GM21723 (cell line): Measurements from ENCODE around the gene DLX3.
"Not testable (repeated sequence)": the region's sequence is repeated elsewhere in the genome, so short reads cannot be mapped to it uniquely, and the experiment has no call there.

Source experiments
- ATAC-seq: cut with Tn5 transposase; IDR thresholded peaks from one replicate; pipeline ENCODE4 v1.9.1; 2021; ENCODE audit warnings: mild to moderate bottlenecking, moderate library complexity; ENCODE audit not compliant: unreplicated experiment

The DLX3 gene

DNA sequence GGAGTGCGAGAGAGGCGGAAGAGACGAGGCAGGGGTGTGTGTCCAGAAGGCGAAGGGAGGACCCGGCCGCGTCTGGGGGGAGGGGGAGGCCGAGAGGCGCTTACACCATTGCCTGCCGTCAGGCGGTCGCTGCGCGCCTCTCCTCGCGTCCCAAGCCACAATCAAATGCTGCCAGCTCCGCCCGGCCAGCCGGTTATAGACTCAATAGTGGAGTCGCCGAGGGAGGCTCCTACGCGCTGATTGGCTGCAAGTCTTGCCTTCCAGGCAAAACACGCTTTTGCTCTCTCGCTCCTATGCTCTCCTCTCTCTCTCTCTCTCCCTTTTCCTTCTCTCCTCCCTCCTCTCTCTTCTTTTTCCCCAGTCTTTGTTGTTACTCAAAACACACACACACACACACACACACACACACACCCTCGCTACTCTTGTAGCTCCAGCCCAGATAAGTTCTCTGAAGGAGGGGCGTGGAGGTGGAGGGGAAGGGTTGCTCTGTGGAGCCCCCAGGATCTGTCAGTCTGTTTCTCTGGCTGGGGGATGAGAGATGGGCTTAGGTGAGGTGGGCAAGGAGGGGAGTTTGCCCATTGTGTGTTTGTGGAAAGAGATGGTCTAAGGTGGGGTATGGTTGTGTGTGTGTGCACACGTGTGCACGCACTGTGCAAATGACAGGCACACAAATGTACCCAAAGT, at the start of gene DLX3:
DLX3 (minus strand) TSS at position 170 of the 684 bp plus-strand sequence. CDS start 226 bp downstream, outside the sequence.
- no peak for ATAC-seq

DNA sequence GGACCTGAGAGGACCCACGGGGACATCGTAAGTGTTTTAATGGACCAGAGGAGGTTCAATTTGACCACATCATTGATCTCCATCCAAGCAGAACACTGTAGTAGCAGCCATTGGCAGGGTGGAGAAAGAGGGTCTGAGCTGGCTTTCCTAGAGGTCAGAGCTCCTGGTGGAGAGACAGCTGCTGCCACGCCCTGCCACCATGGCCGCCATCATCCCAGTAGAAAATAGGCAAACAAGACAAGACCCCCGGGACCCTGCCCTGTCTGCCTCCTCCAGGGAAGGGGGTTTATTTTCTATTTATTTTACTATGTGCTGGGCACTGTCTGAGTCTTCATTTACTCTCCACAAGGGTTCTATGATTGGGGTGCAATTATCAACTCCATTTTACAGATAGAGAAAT, 49.5 kb upstream of the DLX3 start:
- ATAC-seq: no peak

DNA sequence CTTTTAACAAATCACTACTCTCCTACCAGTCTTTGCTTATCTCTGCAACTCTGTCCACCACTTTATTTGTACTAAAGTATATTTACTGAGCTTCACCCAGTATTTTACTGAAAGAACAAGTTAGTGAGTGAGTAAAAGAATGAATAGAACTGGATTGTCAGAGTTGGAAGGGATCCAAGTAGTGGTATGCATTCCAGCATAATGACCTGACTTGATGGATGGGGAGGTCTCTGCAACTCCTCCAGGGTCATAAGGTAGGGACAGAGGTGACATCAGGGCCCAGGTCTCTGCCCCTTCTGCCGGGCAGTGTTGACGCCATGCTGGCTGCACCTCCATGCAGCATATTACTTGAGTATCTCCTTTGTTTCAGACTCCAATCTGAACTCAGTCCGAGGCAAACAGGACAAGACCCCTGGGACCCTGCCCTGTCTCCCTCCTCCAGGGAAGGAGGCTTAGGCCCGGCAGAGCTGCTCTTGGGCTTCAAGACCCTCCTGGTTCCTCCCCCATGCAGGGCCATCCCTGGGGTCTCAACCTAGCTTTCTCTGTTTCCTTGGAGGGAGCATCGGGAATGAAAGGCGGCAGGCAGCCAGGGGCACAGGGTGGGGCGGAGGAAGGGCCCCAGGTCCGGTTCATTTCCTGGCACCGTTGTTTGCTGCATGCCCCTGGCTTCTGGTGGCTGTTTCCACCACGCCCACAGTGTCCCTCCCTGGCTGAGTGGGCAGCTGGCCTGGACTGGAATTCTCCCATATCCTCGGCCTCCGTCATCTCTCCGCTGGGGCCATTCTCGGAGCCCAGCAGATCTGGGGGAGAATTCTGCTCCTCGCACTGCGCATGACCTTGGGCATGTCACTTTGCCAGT, 48.5 kb upstream of the DLX3 start:
- ATAC-seq: no peak

DNA sequence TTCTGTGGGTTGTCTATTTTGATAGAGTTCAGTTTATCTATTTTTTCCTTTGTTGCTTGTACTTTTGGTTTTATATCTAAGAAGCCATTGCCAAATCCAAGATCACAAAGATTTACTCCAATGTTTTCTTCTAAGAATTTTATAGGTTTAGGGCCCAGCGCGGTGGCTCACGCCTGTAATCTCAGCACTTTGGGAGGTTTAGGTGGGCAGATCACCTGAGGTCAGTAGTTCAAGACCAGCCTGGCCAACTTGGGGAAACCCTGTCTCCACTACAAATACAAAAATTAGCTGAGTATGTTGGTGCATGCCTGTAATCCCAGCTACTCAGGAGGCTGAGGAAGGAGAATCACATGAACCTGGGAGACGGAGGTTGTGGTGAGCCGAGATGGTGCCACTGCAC, 47.2 kb upstream of the DLX3 start:
- no peak for ATAC-seq

DNA sequence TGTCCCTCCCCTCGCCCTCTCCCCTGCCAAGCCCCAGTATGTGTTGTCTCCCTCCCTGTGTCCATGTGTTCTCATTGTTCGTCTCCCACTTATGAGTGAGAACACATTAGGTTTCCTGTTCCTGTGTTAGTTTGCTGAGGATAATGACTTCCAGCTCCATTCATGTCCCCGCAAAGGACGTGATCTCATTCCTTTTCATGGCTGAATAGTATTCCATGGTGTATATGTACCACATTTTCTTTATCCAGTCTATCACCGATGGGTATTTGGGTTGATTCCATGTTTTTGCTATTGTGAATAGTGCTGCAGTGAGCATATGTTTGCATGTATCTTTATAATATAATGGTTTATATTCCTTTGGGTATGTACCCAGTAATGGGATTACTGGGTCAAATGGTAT, 45.5 kb upstream of the DLX3 start:
- not testable (repeated sequence) for ATAC-seq

DNA sequence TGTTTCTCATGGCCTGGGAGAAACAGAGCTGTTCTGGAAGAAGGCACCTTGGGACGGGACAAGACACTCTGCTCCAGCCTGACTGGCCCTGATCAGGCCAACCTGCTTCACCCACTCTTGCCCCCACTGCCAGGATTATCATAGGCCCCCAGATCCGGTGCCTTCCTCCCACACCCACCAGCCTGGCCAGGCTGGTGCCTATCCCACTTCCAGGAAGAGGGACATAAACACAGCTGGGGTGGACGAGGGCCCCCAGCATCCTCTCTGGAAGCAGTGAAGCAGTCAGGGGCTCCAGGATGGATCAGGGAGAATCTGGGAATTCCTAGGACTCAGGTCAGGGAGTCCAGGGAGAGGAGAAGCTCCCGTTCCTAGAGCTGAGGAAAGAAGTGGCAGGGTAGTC, 44.0 kb upstream of the DLX3 start:
- ATAC-seq: no peak

DNA sequence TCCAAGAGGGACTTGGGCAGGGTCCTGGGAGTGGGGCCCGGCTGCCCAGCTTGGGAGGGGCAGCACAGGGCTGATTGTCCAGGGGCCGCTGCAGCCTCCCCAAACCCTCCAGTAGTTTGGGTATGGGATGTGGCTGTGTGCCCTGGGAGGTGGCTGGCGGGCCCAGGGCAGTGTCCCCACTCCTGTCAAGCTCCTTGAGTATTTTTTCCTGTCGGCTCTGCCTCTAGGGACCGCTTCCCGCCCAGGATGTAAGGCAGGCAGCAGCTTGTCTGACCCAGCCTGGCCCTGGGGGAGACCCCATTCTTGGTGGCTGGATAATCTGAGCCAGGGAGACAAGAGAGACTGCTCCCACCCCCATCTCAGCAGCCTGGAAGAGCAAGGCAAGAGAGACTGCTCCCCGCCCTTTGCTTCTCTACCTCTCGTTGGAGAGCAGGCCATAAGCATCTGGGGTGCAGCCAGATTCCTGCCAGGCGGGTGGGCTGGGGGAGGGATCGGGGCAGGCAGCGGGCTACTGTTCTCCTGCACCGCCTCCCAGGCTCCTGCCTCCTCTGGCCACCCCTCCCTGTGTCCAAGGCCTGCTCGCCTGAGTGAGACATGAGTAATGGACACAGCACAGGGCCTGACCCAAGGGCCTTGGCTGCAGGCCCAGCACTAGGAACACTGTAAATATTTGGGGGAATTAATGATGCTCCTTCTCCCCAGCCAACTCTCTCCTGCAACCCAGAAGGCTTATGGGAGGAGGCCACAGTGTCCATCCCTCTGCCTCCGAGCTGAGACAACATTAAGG, 42.5 kb upstream of the DLX3 start:
- ATAC-seq: no peak

DNA sequence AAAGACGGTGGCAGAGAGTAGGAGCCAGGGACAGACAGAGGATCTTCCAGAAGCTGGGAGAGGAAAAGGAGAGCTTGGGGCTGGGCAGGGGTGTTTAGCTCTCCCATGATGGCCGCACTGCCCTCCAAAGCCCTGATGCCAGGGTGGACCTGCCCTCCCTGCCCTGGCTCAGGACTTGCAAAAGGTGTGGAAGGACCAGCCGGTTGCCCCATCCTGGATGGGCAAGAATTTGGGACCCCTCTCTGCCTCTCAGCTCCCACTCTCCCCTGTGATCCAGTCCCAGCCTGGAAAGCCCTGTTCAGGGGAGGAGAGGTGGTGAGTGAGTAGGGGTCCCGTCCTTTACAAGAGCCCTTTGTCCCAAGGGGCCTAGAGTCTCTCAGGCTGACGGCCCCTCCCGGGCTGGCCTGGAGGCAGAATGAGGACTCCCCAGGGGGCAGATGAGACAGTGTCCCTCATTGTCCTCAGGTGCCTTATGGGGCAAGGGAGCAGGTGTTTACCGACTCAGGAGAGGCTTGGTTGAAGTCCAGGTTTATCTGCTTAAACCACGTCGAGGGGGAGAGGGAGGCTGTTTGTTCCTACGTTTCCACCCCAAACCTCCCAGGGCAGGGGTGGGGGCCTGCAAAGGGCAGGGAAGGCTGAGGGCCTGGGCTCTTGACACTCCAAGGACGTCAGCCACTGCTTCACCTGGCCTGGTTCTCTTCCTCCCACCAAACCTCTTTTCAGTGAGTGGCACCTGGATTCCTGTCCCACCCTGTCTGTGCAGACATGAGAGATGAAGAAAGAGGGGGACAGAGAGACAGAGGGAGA, 41.6 kb upstream of the DLX3 start:
- no peak for ATAC-seq

DNA sequence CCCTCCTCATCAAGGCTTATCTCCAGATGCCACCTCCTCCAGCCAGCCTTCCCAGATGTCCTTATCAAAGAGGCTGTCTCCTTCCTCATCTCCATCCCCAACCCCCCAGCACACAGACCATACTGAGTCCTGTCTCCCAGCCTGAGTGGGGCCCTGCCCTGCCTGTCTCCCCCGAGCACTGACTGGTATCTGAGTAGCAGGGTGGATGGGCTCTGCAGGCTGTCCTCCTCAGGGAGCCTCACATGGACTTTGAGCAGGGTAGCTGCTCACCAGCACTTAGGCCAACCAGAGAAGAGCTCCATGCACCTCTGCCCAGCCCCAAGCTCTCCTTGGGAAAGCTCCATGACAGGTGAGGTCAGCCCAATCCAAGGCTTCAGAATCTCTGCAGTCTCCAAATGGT, 40.9 kb upstream of the DLX3 start:
- ATAC-seq: no peak

DNA sequence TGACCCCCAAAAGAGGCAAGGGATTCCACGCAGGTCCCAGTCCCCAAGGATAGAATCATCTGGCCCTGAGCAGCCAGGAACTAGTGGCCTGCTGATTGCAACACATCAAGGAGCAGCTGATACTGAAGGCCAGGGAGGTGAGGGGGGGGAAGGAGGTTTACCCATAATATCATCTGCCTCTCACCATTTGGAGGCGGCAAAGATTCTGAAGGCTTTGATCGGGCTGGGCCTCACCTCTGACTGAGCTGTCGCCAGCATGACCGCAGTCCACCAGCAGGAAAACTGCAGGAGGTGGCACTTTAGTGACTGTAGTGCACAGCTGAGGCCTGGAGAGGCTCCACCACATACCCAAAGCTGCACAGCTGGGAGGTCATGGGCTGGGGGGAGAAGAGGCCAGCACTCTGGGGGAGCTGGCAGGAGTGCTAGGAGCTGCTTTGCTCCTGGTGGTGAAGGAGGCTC, 40.4 kb upstream of the DLX3 start:
- no peak for ATAC-seq

DNA sequence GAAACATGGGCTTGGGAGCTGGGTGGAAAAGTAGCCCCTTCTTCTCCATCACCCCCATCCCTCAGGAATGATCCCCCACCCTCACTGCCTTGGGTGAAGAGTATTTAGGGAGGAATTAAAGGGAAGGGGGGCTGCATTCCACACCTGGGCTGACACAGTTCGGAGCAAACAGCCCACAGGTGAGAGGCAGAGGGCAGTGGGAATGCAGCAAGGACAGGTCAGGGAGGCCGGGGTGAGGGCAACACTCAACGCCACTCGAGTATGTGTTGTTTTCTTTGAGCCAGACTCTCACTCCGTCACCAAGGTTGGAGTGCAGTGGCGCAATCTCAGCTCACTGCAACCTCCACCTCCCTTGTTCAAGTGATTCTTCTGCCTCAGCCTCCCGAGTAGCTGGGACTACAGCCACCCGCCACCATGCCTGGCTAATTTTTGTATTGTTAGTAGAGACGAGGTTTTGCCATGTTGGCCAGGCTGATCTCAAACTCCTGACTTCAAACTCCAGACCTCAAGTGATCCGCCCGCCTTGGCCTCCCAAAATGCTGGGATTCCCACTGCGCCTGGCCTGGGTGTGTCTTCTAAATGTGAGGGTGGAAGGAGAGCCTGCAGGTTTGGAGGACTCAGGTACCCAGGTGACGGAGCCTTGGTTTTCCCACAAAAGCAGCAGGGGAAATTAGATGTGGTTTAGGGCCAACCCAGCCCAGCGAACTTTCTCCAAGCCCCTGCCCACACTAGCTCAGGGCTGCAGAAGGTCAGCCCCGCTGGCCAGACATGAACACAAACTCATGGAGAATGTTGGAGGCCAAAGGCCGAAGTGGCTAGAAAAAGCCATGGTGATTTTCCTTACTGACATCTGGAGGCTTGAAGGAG, 39.7 kb upstream of the DLX3 start:
- ATAC-seq: no peak

DNA sequence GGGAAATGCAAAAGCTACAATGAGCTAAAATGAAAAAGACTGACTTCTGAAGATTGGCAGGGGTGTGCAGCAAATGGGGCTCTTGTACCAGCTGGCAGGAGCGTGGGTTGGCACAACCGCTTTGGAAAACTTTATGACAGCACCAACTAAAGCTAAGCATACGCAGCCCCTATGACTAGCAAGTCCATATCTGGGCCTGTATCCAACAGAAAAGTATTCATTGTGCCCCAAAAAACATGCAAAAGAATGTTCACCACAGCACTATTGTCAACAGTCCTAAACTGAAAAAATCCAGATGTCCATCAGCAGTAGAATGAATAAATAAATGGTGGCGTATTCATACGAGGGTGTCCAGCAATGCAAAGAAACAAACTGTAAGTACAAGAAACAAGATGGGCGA, 38.3 kb upstream of the DLX3 start:
- no peak for ATAC-seq

DNA sequence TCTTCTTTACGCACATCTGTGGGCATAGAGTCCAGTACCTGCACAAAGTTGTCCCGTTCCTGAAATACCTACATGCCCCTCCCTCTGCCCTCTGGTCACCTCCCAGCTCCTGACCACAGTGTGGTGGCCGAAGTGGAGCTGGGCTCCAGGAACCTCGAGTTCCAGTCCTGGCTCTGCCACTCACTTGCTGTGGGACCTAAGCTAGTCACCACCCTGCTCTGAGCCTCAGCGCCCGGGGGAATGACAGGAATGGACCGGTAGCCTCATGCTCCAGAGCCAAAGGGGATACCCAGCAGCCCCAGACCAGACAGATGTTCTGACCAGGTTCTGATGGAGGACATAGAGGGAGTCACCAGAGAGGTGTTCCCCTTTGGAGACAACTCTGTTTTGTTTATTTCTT, 34.2 kb upstream of the DLX3 start:
- ATAC-seq: no peak

DNA sequence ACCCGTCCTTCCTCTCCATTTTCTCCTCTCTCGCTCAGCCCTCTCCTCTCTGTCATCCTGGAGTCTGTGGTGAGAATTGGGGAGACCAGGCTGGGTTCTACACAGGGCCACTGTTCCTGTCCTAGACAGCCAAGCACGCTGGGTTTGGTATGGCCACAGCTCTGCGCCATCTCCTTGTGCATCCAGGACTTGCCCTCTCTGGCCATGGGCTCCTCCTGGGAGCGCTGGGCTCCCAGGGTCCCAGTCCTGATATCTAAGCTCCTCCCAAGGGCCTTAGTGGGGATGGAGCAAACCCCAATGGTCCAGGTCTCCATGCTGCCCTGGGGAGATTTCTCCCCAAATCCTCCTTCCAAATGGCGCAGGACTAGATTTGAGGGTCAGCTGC, 33.7 kb upstream of the DLX3 start:
- ATAC-seq: no peak

DNA sequence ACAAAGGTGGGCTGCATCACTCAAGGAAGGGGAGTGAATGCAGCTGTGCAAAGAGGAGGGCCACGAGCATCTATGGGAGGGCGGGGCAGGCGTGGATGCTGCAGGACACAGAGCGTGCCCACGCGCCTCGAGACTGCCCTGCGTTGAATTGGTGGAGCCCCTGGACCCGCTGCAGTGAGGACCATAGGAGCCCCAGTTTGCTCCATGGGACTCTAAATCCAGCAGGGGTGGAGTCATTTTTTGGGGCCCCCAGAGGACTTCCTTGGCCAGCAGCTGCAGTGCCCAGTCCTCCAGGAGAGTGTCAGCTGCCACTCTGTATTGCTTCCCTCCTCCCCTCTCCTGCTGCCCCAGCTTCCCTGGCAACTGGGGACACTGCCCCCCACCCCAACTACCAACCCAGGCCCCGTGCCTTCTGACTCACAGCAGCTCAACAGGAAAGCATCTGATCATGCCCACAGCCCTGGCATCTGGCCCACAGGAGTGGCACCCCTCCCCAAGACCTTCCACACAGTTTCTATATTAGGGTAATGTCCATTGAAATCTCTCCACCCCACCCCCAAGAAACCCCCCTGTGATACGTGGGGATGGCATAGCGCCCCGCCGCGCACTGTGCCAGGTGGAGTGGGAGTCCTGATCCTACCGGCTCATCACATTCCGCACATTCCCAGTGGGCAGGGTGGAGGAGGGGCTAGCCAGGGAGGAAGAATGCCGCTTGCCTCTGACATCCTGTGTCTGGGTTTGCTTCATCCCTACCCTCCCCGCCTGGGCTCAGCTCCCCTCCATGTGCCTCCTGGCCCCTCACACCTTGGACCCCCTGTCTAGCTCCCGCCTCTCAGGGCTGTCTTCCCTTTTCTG, 33.1 kb upstream of the DLX3 start:
- ATAC-seq: no peak

DNA sequence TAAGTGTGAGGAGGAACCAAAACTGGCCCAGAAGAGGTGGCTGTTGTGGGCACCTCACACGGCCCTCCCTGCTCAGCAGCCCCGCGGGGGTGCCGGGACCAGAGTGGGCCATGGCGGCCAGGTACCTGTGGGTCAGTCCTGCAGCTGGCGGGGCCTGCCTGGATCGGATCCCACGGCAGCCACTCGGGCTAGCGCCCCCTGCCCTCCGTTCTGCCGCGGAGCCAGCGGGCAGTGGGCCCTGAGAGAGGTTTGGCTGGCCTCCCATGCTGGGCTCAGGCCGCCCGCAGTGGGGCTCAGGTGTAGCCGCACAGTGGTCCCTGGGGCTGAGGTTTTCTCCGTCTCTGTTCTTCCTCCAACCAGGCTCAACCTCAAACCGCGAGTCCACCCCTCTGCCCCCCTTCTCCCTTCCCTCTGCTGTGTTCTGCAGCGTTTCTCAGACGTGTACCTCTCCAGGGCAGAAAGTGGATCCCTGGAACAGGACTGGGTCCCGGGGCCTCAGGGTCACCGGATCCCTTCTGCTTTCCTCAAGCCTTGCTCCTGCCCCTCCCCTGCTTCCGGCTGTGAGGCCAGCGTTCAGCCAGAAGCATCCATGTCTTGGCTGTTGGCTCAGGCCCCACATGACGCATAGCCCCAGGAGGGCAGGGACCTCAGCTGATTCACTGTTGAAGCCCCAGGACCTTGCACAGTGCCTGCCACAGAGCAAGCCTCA, 32.3 kb upstream of the DLX3 start:
- ATAC-seq: no peak

DNA sequence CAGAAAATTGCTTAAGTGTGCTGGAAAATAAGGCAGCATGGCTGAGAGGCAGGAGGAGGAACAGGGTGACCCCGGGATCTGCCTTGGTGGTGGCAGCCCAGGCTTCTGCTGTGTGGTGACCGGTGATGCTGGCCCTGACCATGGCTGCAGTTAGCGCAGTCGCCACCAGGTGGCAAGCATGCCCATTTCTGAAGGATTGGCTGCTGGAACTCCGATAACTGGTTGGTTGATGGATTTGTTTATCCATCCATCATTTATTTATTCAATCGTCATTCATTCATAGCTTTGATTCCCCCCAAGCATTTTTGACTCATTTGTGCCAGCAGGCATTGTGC, 31.8 kb upstream of the DLX3 start:
- ATAC-seq: no peak

DNA sequence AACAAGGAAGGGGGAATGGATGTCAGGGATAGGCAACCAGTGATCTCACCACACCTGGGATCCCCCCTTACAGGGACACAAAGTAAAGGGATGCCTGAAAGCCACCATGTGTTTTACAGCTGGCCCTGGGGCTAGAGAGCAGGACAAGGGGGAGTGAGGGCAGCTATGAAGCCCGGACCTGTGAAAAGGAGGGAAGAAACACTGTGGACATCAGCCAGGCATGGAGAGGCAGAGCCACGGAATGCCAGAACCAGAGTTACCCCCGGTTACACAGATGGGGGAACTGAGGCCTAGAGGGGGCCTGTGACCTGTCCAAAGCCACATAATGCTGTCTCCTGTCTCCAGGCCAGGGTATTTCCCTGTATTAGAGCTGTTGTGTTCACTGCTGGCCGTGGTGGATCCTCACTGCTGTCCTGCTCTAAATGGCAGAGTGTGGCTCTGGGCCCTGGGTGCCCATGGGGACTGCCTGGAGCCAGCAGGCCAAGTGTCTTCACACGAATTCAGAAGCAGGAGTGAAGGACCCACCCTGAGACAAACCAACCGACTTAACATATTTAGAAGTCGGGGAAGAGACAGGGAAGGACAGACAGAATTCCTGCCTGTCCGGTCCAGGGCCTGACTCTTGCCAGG, 31.1 kb upstream of the DLX3 start:
- no peak for ATAC-seq
